Cerebellar nuclear complex (tissue), 1 donor: ENCODE data around the gene SMTNL1.

Experiments
- DNase-seq, 2 experiments: peaks; one replicate each; lab custom pipeline; 2025; lab: John Stamatoyannopoulos, UW

Gene SMTNL1

GRCh38 chr11:57588046-57588710, 50.8 kb downstream of the SMTNL1 start:
- no peak for DNase-seq

GRCh38 chr11:57596266-57596885, 59.0 kb downstream of the SMTNL1 start:
- DNase-seq = no peak

- no peak for DNase-seq
Observed at GRCh38 chr11:57597461-57597915, 60.1 kb downstream of the SMTNL1 start, which contains the start of gene SERPING1. Gene SERPING1, plus strand, starts transcription at chr11:57597685. Its CDS starts 586 bp downstream, at chr11:57598271.

- DNase-seq = peak in 1 of 2 experiments; percentile 36
Observed at GRCh38 chr11:57597916-57598830, 60.8 kb downstream of the SMTNL1 start.

- no peak for DNase-seq
Observed at GRCh38 chr11:57598831-57599155, 61.4 kb downstream of the SMTNL1 start.

GRCh38 chr11:57599381-57599780, 62.0 kb downstream of the SMTNL1 start:
- no peak for DNase-seq
